ENCODE data around the gene OR1F1.

DNA sequence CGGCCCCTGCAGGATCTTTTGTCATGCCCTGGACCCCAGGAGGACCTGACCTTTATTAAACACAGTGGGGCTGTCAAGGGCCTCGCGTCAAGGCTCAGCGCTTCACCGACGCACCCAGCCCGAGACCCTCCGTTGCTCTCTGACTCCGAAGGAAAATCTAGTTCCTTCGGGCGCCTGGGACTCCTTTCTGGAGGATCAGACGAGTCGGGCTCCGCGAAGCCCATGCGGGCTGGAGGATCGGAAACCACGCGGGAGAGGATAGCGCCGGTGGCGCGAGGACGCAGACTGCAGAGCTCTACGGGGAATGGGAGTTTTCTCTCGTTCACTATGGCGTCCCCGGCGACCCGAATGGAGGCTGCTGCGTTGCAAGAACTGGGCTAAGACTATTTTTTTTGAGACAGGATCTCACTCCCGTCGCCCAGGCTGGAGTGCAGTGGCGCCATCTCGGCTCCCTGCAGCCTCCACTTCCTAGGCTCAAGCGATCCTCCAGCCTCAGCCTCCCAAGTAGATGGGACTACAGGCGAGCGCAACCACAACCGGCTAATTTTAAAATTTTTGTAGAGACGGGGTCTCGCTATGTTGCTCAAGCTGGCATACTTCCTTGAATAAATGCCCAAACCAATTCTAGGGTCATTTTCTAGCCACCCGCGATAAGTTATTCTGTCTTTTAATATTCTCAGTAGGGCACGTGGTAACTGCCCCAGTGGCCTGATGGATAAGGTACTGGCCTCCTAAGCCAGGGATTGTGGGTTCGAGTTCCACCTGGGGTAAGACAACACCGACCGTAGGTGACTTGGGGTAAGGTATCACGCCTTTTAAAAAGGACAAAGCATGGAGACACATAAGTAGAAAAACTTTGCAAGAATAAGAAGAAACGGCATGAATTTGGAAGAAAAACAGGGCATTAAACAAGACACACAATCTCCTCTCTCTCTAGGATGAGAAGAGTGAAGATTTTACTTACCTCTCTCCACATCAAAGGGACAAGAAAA lies 5.5 kb downstream of the OR1F1 start:
- no peak for TF ChIP-seq POLR2AphosphoS5 (IDR thresholded peaks at IDR 0.05)
- TF ChIP-seq, protein P1, sequence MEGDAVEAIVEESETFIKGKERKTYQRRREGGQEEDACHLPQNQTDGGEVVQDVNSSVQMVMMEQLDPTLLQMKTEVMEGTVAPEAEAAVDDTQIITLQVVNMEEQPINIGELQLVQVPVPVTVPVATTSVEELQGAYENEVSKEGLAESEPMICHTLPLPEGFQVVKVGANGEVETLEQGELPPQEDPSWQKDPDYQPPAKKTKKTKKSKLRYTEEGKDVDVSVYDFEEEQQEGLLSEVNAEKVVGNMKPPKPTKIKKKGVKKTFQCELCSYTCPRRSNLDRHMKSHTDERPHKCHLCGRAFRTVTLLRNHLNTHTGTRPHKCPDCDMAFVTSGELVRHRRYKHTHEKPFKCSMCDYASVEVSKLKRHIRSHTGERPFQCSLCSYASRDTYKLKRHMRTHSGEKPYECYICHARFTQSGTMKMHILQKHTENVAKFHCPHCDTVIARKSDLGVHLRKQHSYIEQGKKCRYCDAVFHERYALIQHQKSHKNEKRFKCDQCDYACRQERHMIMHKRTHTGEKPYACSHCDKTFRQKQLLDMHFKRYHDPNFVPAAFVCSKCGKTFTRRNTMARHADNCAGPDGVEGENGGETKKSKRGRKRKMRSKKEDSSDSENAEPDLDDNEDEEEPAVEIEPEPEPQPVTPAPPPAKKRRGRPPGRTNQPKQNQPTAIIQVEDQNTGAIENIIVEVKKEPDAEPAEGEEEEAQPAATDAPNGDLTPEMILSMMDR (IDR thresholded peaks at IDR 0.05) = no peak
- no peak for TF ChIP-seq POLR2A (IDR thresholded peaks at IDR 0.05)

Measured in stomach (tissue), 4 donors.